NOMO-1 treated with DMSO at 0.1 percent for 48 hours (cell line): ENCODE results near the gene PLSCR1.
"Not testable (repeated sequence)": the region's sequence is repeated elsewhere in the genome, so short reads cannot be mapped to it uniquely, and the experiment has no call there.

Source experiments
- DNase-seq: peaks from one replicate; lab custom pipeline; 2025; ENCODE audit not compliant: unreplicated experiment; lab: John Stamatoyannopoulos, UW

Gene PLSCR1

GRCh38 chr3:146517684-146518435 lies 26.5 kb downstream of the PLSCR1 start:
- no peak for DNase-seq

- DNase-seq, result no peak
Measured at GRCh38 chr3:146513386-146514051, 30.9 kb downstream of the PLSCR1 start.

DNA sequence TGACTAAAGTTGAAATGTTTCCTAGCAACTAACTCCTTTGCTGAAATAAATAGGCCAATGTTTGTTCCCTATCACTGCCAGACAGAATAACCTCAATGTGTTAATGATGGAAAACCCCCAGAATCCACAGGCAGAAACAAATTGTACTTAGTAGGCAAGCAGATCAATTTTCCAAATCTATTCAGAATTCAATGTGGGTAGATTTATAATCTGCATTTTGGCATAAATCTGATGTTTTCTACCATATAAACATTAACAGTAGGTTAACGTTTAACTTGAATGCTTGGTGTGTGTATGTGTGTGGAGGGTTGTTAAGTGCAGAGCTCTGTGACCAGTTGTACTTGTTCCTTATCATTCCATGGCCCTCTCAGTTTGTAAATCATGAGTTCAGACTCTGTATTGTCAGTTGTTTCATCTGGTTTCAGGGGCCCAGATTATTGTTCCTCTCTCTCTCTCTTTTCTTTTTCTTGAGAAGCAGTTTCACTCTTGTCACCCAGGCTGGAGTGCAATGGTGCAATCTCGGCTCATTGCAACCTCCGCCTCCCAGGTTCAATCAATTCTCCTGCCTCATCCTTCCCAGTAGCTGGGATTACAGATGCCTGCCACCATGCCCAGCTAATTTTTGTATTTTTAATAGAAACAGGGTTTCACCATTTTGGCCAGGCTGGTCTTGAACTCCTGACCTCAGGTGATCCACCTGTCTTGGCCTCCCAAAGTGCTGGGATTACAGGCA lies 32.8 kb downstream of the PLSCR1 start:
- no peak for DNase-seq

DNA sequence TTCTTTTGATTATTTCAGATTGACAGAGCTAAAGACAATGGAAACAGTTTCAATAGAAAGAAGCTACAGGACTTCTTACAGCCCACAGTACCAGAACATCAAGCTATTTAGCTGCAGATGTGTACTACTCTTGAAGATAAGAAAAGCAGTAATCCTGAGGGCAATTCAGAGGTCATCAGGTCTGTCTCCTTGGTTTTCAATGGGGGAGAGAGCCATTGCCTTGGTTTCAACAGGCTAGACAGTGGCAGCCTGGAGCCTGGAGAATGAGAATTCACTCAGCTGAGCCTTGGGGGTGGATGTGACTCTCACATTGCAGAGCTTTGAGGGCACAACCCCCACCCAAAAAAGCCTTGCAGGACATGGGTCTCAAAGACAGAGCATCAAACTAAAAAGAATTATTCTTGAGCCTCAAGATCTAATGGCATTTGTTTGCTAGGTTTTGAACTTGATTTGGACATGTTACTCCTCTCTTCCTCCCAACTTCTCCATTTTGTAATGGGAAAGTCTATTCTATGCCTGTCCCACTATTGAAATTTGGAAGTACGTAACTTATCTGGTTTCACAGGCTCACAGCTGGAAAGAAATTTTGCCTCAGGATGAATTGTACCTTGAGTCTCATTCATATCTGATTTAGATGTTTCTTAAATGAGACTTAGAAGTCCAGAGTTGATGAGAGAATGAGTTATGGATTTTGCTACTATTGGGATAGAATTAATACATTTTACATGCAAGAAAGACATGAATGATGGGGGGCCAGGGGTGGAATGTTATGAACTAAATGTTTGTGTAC lies 36.9 kb downstream of the PLSCR1 start:
- DNase-seq, result no peak

- no peak for DNase-seq
Measured at GRCh38 chr3:146505516-146505915, 38.9 kb downstream of the PLSCR1 start.

GRCh38 chr3:146504498-146505197 lies 39.8 kb downstream of the PLSCR1 start:
- no peak for DNase-seq

DNA sequence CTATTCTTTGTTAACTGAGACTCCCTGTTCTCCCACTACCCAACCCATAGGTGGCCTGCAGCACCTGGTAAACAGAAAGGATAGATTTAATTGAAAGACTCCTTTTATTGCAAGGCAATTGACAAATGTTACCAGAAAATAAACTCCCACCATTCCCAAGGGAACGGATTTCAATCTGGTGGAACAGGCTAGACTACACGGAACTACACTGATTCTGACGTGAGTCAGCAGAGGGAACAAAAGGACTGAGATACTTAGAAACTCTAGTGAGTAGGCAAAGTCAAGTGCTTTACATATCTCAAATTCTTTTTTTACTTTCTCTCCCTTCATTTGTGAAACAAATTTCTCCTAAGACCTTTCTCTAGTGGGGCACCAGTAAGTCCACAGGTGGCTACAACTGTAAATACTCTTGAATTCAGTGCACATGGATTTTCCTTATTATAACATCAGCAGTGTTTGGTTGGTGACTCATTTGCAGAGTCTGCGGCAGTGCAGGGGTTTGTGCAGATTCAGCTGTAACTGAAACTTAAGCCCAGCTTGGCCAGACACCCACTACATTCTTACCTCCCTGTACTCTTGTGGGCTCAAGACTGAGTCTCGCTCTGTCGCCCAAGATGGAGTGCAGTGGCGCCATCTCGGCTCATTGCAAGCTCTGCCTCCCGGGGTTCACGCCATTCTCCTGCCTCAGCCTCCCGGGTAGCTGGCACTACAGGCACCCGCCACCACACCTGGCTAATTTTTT lies 40.8 kb downstream of the PLSCR1 start:
- DNase-seq, result no peak

GRCh38 chr3:146502887-146503460 lies 41.4 kb downstream of the PLSCR1 start:
- DNase-seq, result no peak

GRCh38 chr3:146501752-146502151 lies 42.7 kb downstream of the PLSCR1 start:
- no peak for DNase-seq

GRCh38 chr3:146499701-146500100 lies 44.7 kb downstream of the PLSCR1 start:
- no peak for DNase-seq

GRCh38 chr3:146498002-146498736 lies 46.2 kb downstream of the PLSCR1 start:
- no peak for DNase-seq

DNA sequence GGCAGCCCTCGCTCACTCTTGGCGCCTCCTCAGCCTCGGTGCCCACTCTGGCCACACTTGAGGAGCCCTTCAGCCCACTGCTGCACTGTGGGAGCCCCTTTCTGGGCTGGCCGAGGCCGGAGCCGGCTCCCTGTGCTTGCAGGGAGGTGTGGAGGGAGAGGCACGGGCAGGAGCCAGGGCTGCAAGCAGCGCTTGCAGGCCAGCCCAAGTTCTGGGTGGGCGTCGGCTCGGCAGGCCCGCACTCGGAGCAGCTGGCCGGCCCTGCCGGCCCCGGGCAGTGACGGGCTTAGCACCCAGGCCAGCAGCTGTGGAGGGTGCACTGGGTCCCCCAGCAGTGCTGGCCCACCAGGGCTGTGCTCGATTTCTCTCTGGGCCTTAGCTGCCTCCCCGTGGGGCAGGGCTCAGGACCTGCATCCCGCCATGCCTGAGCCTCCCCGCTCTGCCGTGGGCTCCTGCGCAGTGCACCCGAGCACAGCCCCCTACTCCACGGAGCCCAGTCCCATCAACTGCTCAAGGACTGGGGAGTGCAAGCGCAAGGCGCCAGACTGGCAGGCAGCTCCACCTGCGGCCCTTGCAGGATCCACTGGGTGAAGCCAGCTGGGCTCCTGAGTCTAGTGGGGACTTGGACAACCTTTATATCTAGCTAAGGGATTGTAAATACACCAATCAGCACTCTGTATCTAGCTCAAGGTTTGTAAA lies 47.1 kb downstream of the PLSCR1 start:
- DNase-seq, result not testable (repeated sequence)

GRCh38 chr3:146496726-146497125 lies 47.7 kb downstream of the PLSCR1 start:
- no peak for DNase-seq

GRCh38 chr3:146496251-146496650 lies 48.2 kb downstream of the PLSCR1 start:
- no peak for DNase-seq

GRCh38 chr3:146493761-146494160 lies 50.6 kb downstream of the PLSCR1 start:
- DNase-seq, result no peak

DNA sequence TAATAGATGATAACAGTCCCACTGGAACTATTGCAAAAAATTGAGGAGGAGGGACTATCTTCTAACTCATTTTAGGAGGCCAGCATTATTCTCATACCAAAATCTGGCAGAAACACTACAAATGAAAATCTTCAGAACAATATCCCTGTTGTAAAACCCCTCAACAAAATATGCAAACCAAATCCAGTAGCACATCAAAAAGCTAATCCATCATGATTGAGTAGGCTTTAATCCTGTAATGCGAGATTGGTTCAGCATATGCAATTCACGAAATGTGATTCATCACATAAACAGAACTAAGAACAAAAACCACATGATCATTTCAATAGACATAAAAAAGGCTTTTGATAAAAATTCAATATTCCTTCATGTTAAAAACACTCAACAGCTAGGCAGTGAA lies 51.2 kb downstream of the PLSCR1 start:
- no peak for DNase-seq

DNA sequence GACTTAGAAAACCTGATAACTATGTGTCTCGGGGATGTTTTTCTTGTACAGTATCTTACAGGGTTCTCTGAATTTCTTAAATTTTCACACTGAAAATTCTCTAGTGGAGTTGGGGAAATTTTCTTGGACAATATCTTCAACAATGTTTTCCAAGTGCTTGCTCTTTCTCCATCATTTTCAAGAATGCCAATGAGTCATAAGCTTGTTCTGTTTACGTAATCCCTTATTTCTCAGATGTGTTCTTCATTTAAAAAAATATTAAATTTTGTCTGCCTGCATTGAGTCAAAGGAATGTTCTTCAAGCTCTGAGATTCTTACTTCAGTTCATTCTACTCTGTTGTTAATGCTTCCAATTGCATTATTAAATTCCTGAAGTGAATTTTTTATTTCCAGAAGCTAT lies 53.1 kb downstream of the PLSCR1 start:
- DNase-seq, result no peak

GRCh38 chr3:146485297-146485696 lies 59.1 kb downstream of the PLSCR1 start:
- DNase-seq, result no peak
